ENCODE data around the gene IFNA21.
"Not testable (repeated sequence)": the region's sequence is repeated elsewhere in the genome, so short reads cannot be mapped to it uniquely, and the experiment has no call there.

The IFNA21 gene

DNA sequence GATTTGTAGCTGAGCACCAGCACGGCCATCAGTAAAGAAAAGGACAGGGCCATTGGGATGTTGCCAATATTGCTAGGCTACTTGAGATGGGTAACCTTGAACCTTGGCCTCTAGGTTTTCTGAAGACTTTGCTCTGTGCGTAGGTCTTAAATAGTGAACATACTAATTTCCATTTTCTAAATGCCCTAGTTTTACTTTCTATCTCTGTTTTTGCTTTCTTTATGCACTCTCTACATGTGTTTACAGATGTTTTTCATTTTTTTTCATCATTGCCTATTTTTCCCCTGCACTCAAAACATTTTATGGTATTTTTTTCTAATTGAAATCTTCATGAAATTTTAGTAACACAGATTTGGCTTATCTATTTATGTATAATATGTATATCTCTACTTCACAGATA, at the start of gene IFNA21:
Gene IFNA21, minus strand, starts transcription at position 101 of the 400 bp plus-strand sequence. Its CDS starts 48 bp downstream, at position 53.
- H3K4me1 ChIP-seq (ENCODE audit: control insufficient read depth in 1 of 2, insufficient read depth in 2 of 2, low read length in 2 of 2); H3K27me3 ChIP-seq (ENCODE audit: control insufficient read depth in 1 of 2, insufficient read depth in 2 of 2, low read length in 2 of 2); H3K9me3 ChIP-seq (ENCODE audit: control insufficient read depth in 1 of 2, low read length in 2 of 2); H3K4me3 ChIP-seq (ENCODE audit: low read depth in 1 of 2, low read length in 2 of 2); H3K36me3 ChIP-seq (ENCODE audit: control insufficient read depth in 1 of 2, insufficient read depth in 2 of 2, low read length in 2 of 2); H3K27ac ChIP-seq (ENCODE audit: low read depth, low read length); H3K9ac ChIP-seq (ENCODE audit: low read depth in 1 of 2, low read length in 2 of 2): not testable (repeated sequence)

DNA sequence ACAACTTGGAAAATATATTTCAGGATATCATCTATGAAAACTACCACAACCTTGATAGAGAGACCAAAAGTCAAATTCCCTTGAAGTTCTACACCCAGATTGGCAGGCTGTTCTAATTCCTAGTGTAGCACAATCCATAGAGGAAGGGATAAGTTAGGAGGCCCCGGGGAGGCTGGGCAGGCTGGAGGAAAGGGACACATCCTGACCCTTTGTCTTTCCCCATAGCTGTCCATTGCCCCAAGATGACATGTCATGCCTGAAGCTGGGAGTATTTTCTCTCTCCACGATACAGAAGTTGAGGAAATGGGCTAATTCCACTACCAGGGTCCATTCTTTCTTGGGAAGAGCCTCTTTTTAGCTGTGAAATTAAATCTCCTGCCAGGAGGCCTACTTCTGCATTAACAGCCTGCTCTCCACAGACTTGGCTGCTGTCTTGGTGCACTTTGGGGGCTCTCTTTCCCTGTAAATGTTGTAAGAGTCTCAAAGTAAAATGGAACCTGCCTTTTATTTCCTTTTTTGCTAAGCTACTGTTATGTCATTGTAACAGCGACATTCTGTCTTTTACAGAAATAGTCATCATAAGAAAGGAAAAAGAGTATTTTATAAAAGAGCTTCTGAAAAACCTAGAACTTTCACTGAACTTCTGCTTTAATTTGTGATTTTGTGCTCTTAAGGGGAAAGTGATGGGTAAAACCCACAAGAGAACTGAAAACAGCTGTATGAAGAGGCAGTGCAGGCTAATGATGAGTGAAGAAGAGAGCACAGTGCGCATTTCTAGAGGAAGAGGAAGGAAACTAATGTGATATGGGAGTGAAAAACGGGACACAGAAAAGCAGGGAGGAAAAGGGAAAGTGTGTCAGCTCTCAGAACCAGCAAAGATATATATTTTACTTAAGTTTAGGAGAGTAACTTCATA, 47.2 kb upstream of the IFNA21 start:
- H3K4me3 ChIP-seq (ENCODE audit: low read depth in 1 of 2, low read length in 2 of 2); H3K4me1 ChIP-seq (ENCODE audit: control insufficient read depth in 1 of 2, insufficient read depth in 2 of 2, low read length in 2 of 2); H3K27ac ChIP-seq (ENCODE audit: low read depth, low read length); H3K36me3 ChIP-seq (ENCODE audit: control insufficient read depth in 1 of 2, insufficient read depth in 2 of 2, low read length in 2 of 2); H3K27me3 ChIP-seq (ENCODE audit: control insufficient read depth in 1 of 2, insufficient read depth in 2 of 2, low read length in 2 of 2); H3K9ac ChIP-seq (ENCODE audit: low read depth in 1 of 2, low read length in 2 of 2); H3K9me3 ChIP-seq (ENCODE audit: control insufficient read depth in 1 of 2, low read length in 2 of 2): not testable (repeated sequence)

DNA sequence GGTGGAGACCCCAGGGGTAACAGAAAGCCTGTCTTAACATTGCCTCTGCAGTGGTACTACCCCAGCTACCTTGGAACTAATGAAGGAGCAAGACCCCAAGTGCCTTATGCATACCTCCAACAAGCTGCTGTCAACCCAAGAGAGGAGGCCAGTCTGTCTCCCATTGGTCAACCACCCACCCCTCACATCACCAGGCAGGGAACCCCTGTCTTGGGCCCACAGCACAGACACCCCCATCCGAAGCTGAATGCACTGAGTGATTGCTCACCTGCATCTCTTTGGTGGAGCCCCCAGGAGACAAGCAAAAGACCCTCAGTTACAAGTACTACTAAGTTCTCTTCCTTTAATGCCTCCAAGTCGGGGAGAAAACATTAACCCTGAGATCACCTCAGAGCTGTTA, 45.7 kb upstream of the IFNA21 start:
- H3K27me3 ChIP-seq (ENCODE audit: control insufficient read depth in 1 of 2, insufficient read depth in 2 of 2, low read length in 2 of 2); H3K27ac ChIP-seq (ENCODE audit: low read depth, low read length); H3K9ac ChIP-seq (ENCODE audit: low read depth in 1 of 2, low read length in 2 of 2); H3K4me3 ChIP-seq (ENCODE audit: low read depth in 1 of 2, low read length in 2 of 2); H3K9me3 ChIP-seq (ENCODE audit: control insufficient read depth in 1 of 2, low read length in 2 of 2); H3K4me1 ChIP-seq (ENCODE audit: control insufficient read depth in 1 of 2, insufficient read depth in 2 of 2, low read length in 2 of 2); H3K36me3 ChIP-seq (ENCODE audit: control insufficient read depth in 1 of 2, insufficient read depth in 2 of 2, low read length in 2 of 2): not testable (repeated sequence)

DNA sequence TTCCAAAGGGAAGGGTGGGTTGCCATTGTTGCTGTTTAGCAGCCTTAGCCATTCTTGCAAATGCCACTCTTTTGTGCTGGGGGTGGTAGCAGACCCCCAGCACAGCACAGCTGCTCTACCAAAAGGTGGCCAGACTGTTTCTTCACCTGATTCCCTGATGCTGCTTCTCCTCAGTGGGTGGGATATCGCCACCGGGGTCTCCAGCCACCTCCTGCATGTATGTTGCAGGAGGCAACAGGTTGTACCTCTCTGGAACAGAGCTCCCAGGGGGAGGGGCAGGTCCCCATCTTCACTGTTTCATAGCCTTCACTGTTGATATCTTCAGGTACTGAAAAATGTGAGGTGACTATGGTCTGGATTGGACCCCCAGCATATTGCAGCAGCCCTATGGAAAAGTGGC, 44.3 kb upstream of the IFNA21 start:
- H3K36me3 ChIP-seq (ENCODE audit: control insufficient read depth in 1 of 2, insufficient read depth in 2 of 2, low read length in 2 of 2); H3K27ac ChIP-seq (ENCODE audit: low read depth, low read length); H3K9ac ChIP-seq (ENCODE audit: low read depth in 1 of 2, low read length in 2 of 2); H3K4me3 ChIP-seq (ENCODE audit: low read depth in 1 of 2, low read length in 2 of 2); H3K4me1 ChIP-seq (ENCODE audit: control insufficient read depth in 1 of 2, insufficient read depth in 2 of 2, low read length in 2 of 2); H3K27me3 ChIP-seq (ENCODE audit: control insufficient read depth in 1 of 2, insufficient read depth in 2 of 2, low read length in 2 of 2); H3K9me3 ChIP-seq (ENCODE audit: control insufficient read depth in 1 of 2, low read length in 2 of 2): not testable (repeated sequence)

DNA sequence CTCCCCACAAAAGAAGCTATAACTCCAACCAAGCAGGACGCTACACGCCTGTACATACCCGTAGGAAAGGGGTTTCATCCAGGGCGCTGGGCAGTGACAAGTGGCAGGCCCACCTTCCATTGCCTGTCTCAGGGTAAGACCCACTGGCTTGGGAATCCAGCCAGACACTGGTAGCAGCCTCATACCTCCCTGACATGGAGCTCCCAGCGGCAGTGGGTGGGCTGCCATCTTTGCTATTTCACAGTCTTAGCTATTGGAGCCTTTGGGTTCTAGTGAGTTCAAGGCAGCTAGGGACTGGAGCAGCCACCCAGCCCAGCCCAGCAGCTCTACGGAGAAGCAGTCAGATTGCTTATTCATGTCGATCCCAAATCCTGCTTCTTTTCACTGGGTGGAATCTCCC, 43.9 kb upstream of the IFNA21 start:
- H3K9me3 ChIP-seq (ENCODE audit: control insufficient read depth in 1 of 2, low read length in 2 of 2) = no peaks in the 10 kb centered on the region
- no peaks in the 10 kb centered on the region for H3K27me3 ChIP-seq (ENCODE audit: control insufficient read depth in 1 of 2, insufficient read depth in 2 of 2, low read length in 2 of 2)
- no peak overlapping the region for H3K4me3 ChIP-seq (ENCODE audit: low read depth in 1 of 2, low read length in 2 of 2)
- H3K36me3 ChIP-seq (ENCODE audit: control insufficient read depth in 1 of 2, insufficient read depth in 2 of 2, low read length in 2 of 2) = no peaks in the 10 kb centered on the region
- no peaks in the 10 kb centered on the region for H3K4me1 ChIP-seq (ENCODE audit: control insufficient read depth in 1 of 2, insufficient read depth in 2 of 2, low read length in 2 of 2)
- H3K9ac ChIP-seq (ENCODE audit: low read depth in 1 of 2, low read length in 2 of 2) = no peak overlapping the region
- no peak overlapping the region for H3K27ac ChIP-seq (ENCODE audit: low read depth, low read length)

DNA sequence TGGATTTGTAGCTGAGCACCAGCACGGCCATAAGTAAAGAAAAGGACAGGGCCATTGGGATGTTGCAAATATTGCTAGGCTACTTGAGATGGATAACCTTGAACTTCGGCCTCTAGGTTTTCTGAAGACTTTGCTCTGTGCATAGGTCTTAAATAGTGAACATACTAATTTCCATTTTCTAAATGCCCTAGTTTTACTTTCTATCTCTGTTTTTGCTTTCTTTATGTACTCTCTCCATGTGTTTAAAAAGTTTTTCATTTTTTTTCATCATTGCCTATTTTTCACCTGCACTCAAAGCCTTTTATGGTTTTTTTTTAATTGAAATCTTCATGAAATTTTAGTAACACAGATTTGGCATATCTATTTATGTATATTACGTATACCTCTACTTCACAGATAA, 40.6 kb upstream of the IFNA21 start, which contains the start of gene IFNA10:
Gene IFNA10, minus strand, starts transcription at position 101 of the 400 bp plus-strand sequence. Its CDS starts 46 bp downstream, at position 55.
- not testable (repeated sequence) for H3K4me3 ChIP-seq (ENCODE audit: low read depth in 1 of 2, low read length in 2 of 2); H3K9me3 ChIP-seq (ENCODE audit: control insufficient read depth in 1 of 2, low read length in 2 of 2); H3K4me1 ChIP-seq (ENCODE audit: control insufficient read depth in 1 of 2, insufficient read depth in 2 of 2, low read length in 2 of 2); H3K36me3 ChIP-seq (ENCODE audit: control insufficient read depth in 1 of 2, insufficient read depth in 2 of 2, low read length in 2 of 2); H3K27ac ChIP-seq (ENCODE audit: low read depth, low read length); H3K27me3 ChIP-seq (ENCODE audit: control insufficient read depth in 1 of 2, insufficient read depth in 2 of 2, low read length in 2 of 2); H3K9ac ChIP-seq (ENCODE audit: low read depth in 1 of 2, low read length in 2 of 2)

DNA sequence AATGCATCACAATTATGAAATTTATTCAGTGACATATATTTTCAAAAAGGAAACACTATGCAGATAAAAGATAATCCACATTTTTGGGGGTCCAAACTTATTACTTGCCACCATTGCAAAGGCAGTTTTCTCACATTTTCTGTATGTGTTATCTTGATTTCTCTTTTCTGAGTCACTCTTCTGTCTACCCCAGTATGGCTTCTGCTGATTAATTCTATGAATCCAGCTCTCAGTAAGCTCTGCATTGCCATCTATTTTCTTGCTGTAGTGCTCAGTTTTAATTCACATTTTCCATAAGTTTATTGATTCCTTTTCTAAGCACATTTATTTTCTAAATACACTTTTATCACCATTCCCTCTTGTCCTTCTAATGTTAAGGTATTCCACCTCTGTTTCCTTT, 38.7 kb upstream of the IFNA21 start:
- Histone ChIP-seq H3K4me1 (ENCODE audit: control insufficient read depth in 1 of 2, insufficient read depth in 2 of 2, low read length in 2 of 2) (no peaks in the 10 kb centered on the region), H3K9me3 (ENCODE audit: control insufficient read depth in 1 of 2, low read length in 2 of 2) (no peaks in the 10 kb centered on the region), H3K27ac (ENCODE audit: low read depth, low read length) (no peak overlapping the region), H3K9ac (ENCODE audit: low read depth in 1 of 2, low read length in 2 of 2) (no peak overlapping the region), H3K4me3 (ENCODE audit: low read depth in 1 of 2, low read length in 2 of 2) (no peak overlapping the region), H3K36me3 (ENCODE audit: control insufficient read depth in 1 of 2, insufficient read depth in 2 of 2, low read length in 2 of 2) (no peaks in the 10 kb centered on the region), H3K27me3 (ENCODE audit: control insufficient read depth in 1 of 2, insufficient read depth in 2 of 2, low read length in 2 of 2) (no peaks in the 10 kb centered on the region)

DNA sequence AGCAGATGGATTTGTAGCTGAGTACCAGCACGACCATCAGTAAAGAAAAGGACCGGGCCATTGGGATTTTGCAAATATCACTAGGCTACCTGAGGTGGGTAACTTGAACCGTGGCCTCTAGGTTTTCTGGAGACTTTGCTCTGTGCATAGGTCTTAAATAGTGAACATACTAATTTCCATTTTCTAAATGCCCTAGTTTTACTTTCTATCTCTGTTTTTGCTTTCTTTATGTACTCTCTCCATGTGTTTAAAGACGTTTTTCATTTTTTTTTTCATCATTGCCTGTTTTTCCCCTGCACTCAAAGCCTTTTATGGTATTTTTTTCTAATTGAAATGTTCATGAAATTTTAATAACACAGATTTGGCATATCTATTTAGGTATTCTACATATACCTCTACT, 35.6 kb upstream of the IFNA21 start, which contains the start of gene IFNA7:
Gene IFNA7, minus strand, starts transcription at position 101 of the 400 bp plus-strand sequence. Its CDS starts 40 bp downstream, at position 61.
- not testable (repeated sequence) for H3K27me3 ChIP-seq (ENCODE audit: control insufficient read depth in 1 of 2, insufficient read depth in 2 of 2, low read length in 2 of 2); H3K36me3 ChIP-seq (ENCODE audit: control insufficient read depth in 1 of 2, insufficient read depth in 2 of 2, low read length in 2 of 2); H3K27ac ChIP-seq (ENCODE audit: low read depth, low read length); H3K4me1 ChIP-seq (ENCODE audit: control insufficient read depth in 1 of 2, insufficient read depth in 2 of 2, low read length in 2 of 2); H3K9me3 ChIP-seq (ENCODE audit: control insufficient read depth in 1 of 2, low read length in 2 of 2); H3K4me3 ChIP-seq (ENCODE audit: low read depth in 1 of 2, low read length in 2 of 2); H3K9ac ChIP-seq (ENCODE audit: low read depth in 1 of 2, low read length in 2 of 2)

DNA sequence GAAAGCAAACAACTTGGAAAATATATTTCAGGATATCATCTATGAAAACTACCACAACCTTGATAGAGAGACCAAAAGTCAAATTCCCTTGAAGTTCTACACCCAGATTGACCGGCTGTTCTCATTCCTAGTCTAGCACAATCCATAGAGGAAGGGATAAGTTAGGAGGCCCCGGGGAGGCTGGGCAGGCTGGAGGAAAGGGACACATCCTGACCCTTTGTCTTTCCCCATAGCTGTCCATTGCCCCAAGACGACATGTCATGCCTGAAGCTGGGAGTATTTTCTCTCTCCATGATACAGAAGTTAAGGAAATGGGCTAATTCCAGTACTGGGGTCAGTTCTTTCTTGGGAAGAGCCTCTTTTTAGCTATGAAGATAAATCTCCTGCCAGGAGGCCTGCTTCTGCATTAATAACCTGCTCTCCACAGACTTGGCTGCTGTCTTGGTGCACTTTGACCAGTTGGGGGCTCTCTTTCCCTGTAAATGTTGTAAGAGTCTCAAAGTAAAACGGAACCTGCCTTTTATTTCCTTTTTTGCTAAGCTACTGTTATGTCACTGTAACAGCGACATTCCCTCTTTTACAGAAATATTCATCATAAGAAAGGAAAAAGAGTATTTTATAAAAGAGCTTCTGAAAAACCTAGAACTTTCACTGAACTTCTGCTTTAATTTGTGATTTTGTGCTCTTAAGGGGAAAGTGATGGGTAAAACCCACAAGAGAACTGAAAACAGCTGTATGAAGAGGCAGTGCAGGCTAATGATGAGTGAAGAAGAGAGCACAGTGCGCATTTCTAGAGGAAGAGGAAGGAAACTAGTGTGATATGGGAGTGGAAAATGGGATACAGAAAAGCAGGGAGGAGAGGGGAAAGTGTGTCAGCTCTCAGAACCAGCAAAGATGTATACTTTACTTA, 28.7 kb upstream of the IFNA21 start:
- not testable (repeated sequence) for H3K36me3 ChIP-seq (ENCODE audit: control insufficient read depth in 1 of 2, insufficient read depth in 2 of 2, low read length in 2 of 2); H3K4me3 ChIP-seq (ENCODE audit: low read depth in 1 of 2, low read length in 2 of 2)

DNA sequence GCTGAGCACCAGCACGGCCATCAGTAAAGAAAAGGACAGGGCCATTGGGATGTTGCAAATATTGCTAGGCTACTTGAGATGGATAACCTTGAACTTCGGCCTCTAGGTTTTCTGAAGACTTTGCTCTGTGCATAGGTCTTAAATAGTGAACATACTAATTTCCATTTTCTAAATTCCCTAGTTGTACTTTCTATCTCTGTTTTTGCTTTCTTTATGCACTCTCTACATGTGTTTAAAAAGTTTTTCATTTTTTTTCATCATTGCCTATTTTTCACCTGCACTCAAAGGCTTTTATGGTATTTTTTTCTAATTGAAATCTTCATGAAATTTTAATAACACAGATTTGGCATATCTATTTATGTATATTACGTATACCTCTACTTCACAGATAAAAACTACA, 21.0 kb upstream of the IFNA21 start, which contains the start of gene IFNA4:
Gene IFNA4, minus strand, starts transcription at position 101 of the 400 bp plus-strand sequence. Its CDS starts 56 bp downstream, at position 45.
- H3K36me3 ChIP-seq (ENCODE audit: control insufficient read depth in 1 of 2, insufficient read depth in 2 of 2, low read length in 2 of 2); H3K9ac ChIP-seq (ENCODE audit: low read depth in 1 of 2, low read length in 2 of 2); H3K27ac ChIP-seq (ENCODE audit: low read depth, low read length); H3K27me3 ChIP-seq (ENCODE audit: control insufficient read depth in 1 of 2, insufficient read depth in 2 of 2, low read length in 2 of 2); H3K4me3 ChIP-seq (ENCODE audit: low read depth in 1 of 2, low read length in 2 of 2); H3K9me3 ChIP-seq (ENCODE audit: control insufficient read depth in 1 of 2, low read length in 2 of 2); H3K4me1 ChIP-seq (ENCODE audit: control insufficient read depth in 1 of 2, insufficient read depth in 2 of 2, low read length in 2 of 2): not testable (repeated sequence)

More for the DNA sequence above, 28.7 kb upstream of the IFNA21 start:
- not testable (repeated sequence) for H3K27ac ChIP-seq (ENCODE audit: low read depth, low read length); H3K27me3 ChIP-seq (ENCODE audit: control insufficient read depth in 1 of 2, insufficient read depth in 2 of 2, low read length in 2 of 2); H3K4me1 ChIP-seq (ENCODE audit: control insufficient read depth in 1 of 2, insufficient read depth in 2 of 2, low read length in 2 of 2); H3K9ac ChIP-seq (ENCODE audit: low read depth in 1 of 2, low read length in 2 of 2); H3K9me3 ChIP-seq (ENCODE audit: control insufficient read depth in 1 of 2, low read length in 2 of 2)

Data from duodenal mucosa (tissue), 2 donors.